GM18517 (cell line): ENCODE data around the gene ARVCF.

ENCODE experiments used
- ATAC-seq: cut with Tn5 transposase; IDR thresholded peaks from one replicate; pipeline ENCODE4 v1.9.1; 2021; ENCODE audit warnings: mild to moderate bottlenecking, moderate library complexity; ENCODE audit not compliant: unreplicated experiment

Gene ARVCF

GRCh38 chr22:19988965-19989724 is 27.5 kb downstream of the ARVCF start:
- ATAC-seq: no peak

GRCh38 chr22:19988331-19988808 is 28.3 kb downstream of the ARVCF start:
- ATAC-seq: no peak

- no peak for ATAC-seq
These were observed 29.0 kb downstream of the ARVCF start for GRCh38 chr22:19987394-19988306.

- no peak for ATAC-seq
These were observed 29.9 kb downstream of the ARVCF start for GRCh38 chr22:19986410-19987341.

- no peak for ATAC-seq
These were observed 30.6 kb downstream of the ARVCF start for GRCh38 chr22:19986011-19986409.

GRCh38 chr22:19984851-19985811 is 31.5 kb downstream of the ARVCF start:
- ATAC-seq: no peak

GRCh38 chr22:19984201-19984753 is 32.3 kb downstream of the ARVCF start:
- no peak for ATAC-seq

GRCh38 chr22:19983741-19984140 is 32.9 kb downstream of the ARVCF start:
- no peak for ATAC-seq

- no peak for ATAC-seq
These were observed 33.5 kb downstream of the ARVCF start for GRCh38 chr22:19982991-19983578.

- ATAC-seq: no peak
These were observed 34.4 kb downstream of the ARVCF start for GRCh38 chr22:19981961-19982920.

- no peak for ATAC-seq
These were observed 35.3 kb downstream of the ARVCF start for GRCh38 chr22:19981171-19981960.

GRCh38 chr22:19980766-19981165 is 35.9 kb downstream of the ARVCF start:
- no peak for ATAC-seq

- ATAC-seq: no peak
These were observed 36.7 kb downstream of the ARVCF start for GRCh38 chr22:19979712-19980493.

- ATAC-seq: no peak
These were observed 37.9 kb downstream of the ARVCF start for GRCh38 chr22:19978748-19979147.

GRCh38 chr22:19977296-19978243 is 39.1 kb downstream of the ARVCF start:
- no peak for ATAC-seq
